UCSD-AML1 (cell line): ENCODE measurements around the gene KANK3.
A peak's percentile ranks its signal among the peaks of the same experiment; 100 is the strongest.
"Not testable (repeated sequence)": the region's sequence is repeated elsewhere in the genome, so short reads cannot be mapped to it uniquely, and the experiment has no call there.

Source experiments
- DNase-seq: peaks from one replicate; lab custom pipeline; 2025; ENCODE audit not compliant: unreplicated experiment; lab: John Stamatoyannopoulos, UW

The KANK3 gene

GRCh38 chr19:8342684-8343482, at the start of gene KANK3:
Gene KANK3 (minus strand): TSS chr19:8343262. CDS start chr19:8337828, 5,434 bp downstream.
- DNase-seq = peak; percentile 92

GRCh38 chr19:8392017-8392591, 49.0 kb upstream of the KANK3 start:
- no peak for DNase-seq

- no peak for DNase-seq
Observed at GRCh38 chr19:8391198-8392016, 48.3 kb upstream of the KANK3 start.

GRCh38 chr19:8390617-8390981, 47.5 kb upstream of the KANK3 start:
- peak; percentile 97 for DNase-seq

GRCh38 chr19:8389891-8390616, 47.0 kb upstream of the KANK3 start, which contains the start of gene RAB11B:
Gene RAB11B (plus strand): TSS chr19:8390360. CDS start chr19:8390417, 57 bp downstream.
- DNase-seq = peak; percentile 99

GRCh38 chr19:8388612-8388958, 45.5 kb upstream of the KANK3 start:
- no peak for DNase-seq

GRCh38 chr19:8387688-8388611, 44.9 kb upstream of the KANK3 start:
- no peak for DNase-seq

- DNase-seq = no peak
Observed at GRCh38 chr19:8386990-8387389, 43.9 kb upstream of the KANK3 start.

GRCh38 chr19:8386419-8386818, 43.4 kb upstream of the KANK3 start:
- DNase-seq = not testable (repeated sequence)

- not testable (repeated sequence) for DNase-seq
Observed at GRCh38 chr19:8385566-8385965, 42.5 kb upstream of the KANK3 start.

- DNase-seq = not testable (repeated sequence)
Observed at GRCh38 chr19:8385103-8385502, 42.0 kb upstream of the KANK3 start.

GRCh38 chr19:8384569-8384968, 41.5 kb upstream of the KANK3 start:
- not testable (repeated sequence) for DNase-seq

GRCh38 chr19:8379156-8379891, 36.3 kb upstream of the KANK3 start:
- DNase-seq = not testable (repeated sequence)

GRCh38 chr19:8377598-8377997, 34.5 kb upstream of the KANK3 start:
- DNase-seq = no peak

- DNase-seq = not testable (repeated sequence)
Observed at GRCh38 chr19:8376373-8376974, 33.4 kb upstream of the KANK3 start.

GRCh38 chr19:8375766-8376165, 32.7 kb upstream of the KANK3 start:
- not testable (repeated sequence) for DNase-seq

- DNase-seq = no peak
Observed at GRCh38 chr19:8373867-8374813, 31.1 kb upstream of the KANK3 start.
